Gastroesophageal sphincter (tissue), 4 donors: ENCODE results near the gene HIF1AN. TPM values are rescaled to one million over a fixed set of nuclear protein-coding genes. Genes with fewer than 3 reads are reported as not detected.

Source experiments
- ATAC-seq: fragments of 150-250 bp; one replicate; pipeline ENCODE4 v1.9.1; 2016; ENCODE audit warnings: mild to moderate bottlenecking, moderate library complexity
- H3K27ac ChIP-seq, 4 donors: fragments of 200-600 bp; sonication (generic) in 3 of 4; 1 replicate in 3 of 4; 2 replicates in 1 of 4; pipeline ENCODE4 v1.5.1; 2016 to 2019
- H3K27me3 ChIP-seq: fragments of 200-600 bp; sonication (generic); one replicate; pipeline ENCODE4 v1.5.1; 2019
- H3K36me3 ChIP-seq, 2 donors: fragments of 200-600 bp; sonication (generic); one replicate each; pipeline ENCODE4 v1.5.1; 2019; ENCODE audit warnings: control low read depth in 1 of 2
- H3K4me1 ChIP-seq, 3 donors: fragments of 200-600 bp; sonication (generic); 1 replicate in 2 of 3; 2 replicates in 1 of 3; pipeline ENCODE4 v1.5.1; 2016 to 2019; ENCODE audit warnings: control low read depth in 2 of 3
- H3K4me3 ChIP-seq, 2 donors: fragments of 200-600 bp; sonication (generic); one replicate each; pipeline ENCODE4 v1.5.1; 2019; ENCODE audit warnings: mild to moderate bottlenecking in 1 of 2, moderate library complexity in 1 of 2
- H3K9me3 ChIP-seq, 3 donors: fragments of 200-600 bp; sonication (generic); one replicate each; pipeline ENCODE4 v1.5.1; 2017 to 2019; ENCODE audit warnings: control low read depth in 2 of 3
- EP300 ChIP-seq: sonication (generic); formaldehyde crosslinking; IDR thresholded peaks from one replicate; pipeline ENCODE4 v1.6.1; 2017; ENCODE audit warnings: antibody characterized with exemption, mild to moderate bottlenecking
- POLR2A ChIP-seq, 2 donors: fragments of 450-650 bp; IDR thresholded peaks; one replicate each; pipeline ENCODE4 v1.6.1; 2017; ENCODE audit warnings: antibody characterized with exemption in 2 of 2, mild to moderate bottlenecking in 2 of 2, moderate library complexity in 1 of 2
- POLR2AphosphoS5 ChIP-seq: sonication (generic); formaldehyde crosslinking; IDR thresholded peaks from one replicate; pipeline ENCODE4 v1.6.1; 2017; ENCODE audit warnings: antibody characterized with exemption
- WGBS, 2 donors: methylation state at CpG; one replicate each; pipeline ENCODE4 v1.1.5; 2018; ENCODE audit warnings: low coverage in 1 of 2; 5-methylcytosine and 5-hydroxymethylcytosine counted together
- total RNA-seq, 4 donors: library from RNA; depleted of rRNA; stranded (reverse); fragments of >200 nt; gene quantifications; one replicate each; pipeline ENCODE4 v1.1.0, GENCODE V29; 2016
- TF ChIP-seq, protein P1 (sequence below), 4 experiments: fragments of 200-600 bp in 2 of 4; fragments of 450-650 bp in 2 of 4; sonication (generic) in 1 of 4; IDR thresholded peaks; one replicate each; pipeline ENCODE4 v1.5.1; 2017 to 2019; ENCODE audit warnings: antibody characterized with exemption in 4 of 4, mild to moderate bottlenecking in 2 of 4, moderate library complexity in 2 of 4

The HIF1AN gene
- total RNA-seq, 4 donors from 2014 or later = 9.0 to 20.3 (median 15.7) TPM

DNA sequence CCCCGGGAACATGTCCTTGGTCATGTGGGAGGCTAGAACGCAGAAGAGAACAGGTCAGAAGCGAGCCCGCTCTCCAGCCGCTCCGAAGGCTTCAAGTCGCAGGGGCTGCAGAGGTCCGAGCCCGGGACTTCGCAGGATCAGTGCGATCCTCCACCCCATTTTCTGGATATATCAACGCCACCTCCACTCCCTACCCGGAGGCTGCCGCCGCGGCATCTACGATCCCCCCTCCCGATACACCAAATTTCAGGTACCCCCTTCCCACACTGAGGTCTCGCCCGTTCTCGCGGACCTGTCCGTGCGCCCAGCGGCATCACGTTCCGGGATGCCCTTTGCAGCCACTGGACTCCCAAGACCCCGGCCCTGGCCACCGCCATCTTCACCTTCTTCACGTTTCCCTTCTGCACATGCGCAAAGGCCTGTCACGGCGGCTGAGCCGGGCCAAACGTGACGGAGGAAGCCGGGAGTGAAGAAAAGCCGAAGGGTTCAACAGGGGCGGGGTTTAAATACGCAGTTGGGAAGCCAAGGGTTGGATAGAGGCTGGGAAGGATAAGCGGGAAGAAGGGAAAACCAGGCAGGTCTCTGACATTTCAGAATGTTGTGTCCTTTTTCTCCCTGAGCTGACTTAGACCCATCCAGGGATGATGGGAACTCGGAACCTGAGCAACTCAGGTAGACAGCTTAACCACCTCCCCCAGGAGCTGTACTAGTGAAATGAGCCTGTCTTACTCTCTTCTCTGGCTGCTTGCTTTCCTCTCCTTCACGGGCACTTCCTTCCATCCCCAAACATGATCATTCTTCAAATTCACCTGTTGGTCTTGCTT lies 6.1 kb upstream of the HIF1AN start, which contains the start of gene NDUFB8:
Gene NDUFB8, minus strand, starts transcription at position 397 of the 824 bp plus-strand sequence. Its CDS starts 20 bp downstream, at position 377.
- TF ChIP-seq POLR2AphosphoS5 (peak; percentile 76), EP300 (no peak), POLR2A (IDR thresholded peaks at IDR 0.05) (peak; percentile 48 to 53)
- TF ChIP-seq, protein P1, sequence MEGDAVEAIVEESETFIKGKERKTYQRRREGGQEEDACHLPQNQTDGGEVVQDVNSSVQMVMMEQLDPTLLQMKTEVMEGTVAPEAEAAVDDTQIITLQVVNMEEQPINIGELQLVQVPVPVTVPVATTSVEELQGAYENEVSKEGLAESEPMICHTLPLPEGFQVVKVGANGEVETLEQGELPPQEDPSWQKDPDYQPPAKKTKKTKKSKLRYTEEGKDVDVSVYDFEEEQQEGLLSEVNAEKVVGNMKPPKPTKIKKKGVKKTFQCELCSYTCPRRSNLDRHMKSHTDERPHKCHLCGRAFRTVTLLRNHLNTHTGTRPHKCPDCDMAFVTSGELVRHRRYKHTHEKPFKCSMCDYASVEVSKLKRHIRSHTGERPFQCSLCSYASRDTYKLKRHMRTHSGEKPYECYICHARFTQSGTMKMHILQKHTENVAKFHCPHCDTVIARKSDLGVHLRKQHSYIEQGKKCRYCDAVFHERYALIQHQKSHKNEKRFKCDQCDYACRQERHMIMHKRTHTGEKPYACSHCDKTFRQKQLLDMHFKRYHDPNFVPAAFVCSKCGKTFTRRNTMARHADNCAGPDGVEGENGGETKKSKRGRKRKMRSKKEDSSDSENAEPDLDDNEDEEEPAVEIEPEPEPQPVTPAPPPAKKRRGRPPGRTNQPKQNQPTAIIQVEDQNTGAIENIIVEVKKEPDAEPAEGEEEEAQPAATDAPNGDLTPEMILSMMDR (IDR thresholded peaks at IDR 0.05) = peak in 1 of 4 experiments; percentile 16
- WGBS, 2 donors = 1 to 2% methylated on average over 10 to 11 of the region's 43 CpGs

DNA sequence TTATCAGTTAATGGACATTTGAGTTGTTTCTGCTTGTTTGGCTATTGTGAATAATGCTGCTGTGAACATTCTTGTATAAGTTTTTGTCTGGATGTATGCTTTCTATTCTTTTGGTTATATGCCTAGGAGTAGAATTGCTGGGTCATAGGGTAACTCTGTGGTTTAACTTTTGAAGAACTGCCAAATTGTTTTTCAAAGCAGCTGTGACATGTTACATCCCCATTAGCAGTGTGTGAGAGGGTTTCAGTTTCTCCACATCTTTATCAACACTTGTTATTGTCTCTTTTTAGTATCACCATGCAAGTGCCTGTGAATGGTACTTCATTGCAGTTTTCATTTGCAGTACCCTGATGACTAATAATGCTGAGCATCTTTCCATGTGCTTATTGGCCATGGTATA lies 4.0 kb upstream of the HIF1AN start:
- H3K36me3 ChIP-seq = peaks cover 0 to 13% of the 10 kb centered on the region in 2 donors
- H3K9me3 ChIP-seq = no peaks in the 10 kb centered on the region
- H3K4me3 ChIP-seq = no peak overlapping the region
- TF ChIP-seq EP300 = no peak
- TF ChIP-seq POLR2A (IDR thresholded peaks at IDR 0.05) = no peak
- H3K27ac ChIP-seq = no peak overlapping the region
- peaks cover 4 to 45% (median 17%) of the 10 kb centered on the region in 3 donors for H3K4me1 ChIP-seq
- H3K27me3 ChIP-seq = no peaks in the 10 kb centered on the region
- no peak for ATAC-seq

More for the DNA sequence above, 6.1 kb upstream of the HIF1AN start, which contains the start of gene NDUFB8:
- H3K4me1 ChIP-seq = peaks cover 4 to 35% (median 8%) of the 10 kb centered on the region in 3 donors
- ATAC-seq = peak; percentile 88
- H3K27ac ChIP-seq = peak within 1 kb of the TSS; percentile 31 to 91 (median 90)
- peak within 1 kb of the TSS; percentile 68 to 95 for H3K4me3 ChIP-seq
- no peaks in the 10 kb centered on the region for H3K9me3 ChIP-seq
- H3K27me3 ChIP-seq = no peaks in the 10 kb centered on the region
- peaks cover 0 to 33% of the 10 kb centered on the region in 2 donors for H3K36me3 ChIP-seq

DNA sequence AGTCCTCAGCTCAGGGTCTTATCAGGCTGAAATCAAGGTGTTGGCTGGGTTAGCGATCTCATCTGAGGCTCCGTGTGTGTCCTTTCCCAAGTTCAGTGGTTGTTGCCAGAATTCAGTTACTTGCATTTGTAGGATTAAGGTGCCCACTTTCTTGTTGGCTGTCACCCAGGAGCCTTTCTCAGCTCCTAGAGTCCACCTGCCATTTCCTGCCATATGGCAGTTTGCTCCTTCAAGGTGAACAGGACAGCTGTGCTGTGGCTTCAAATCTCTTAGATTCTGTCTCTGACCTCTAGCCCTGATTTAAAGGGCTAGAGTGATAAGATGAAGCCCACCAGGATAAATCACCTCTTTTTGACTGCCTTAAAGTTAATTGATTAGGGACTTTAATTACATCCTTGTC lies 1.0 kb upstream of the HIF1AN start:
- H3K36me3 ChIP-seq = peaks cover 0 to 25% of the 10 kb centered on the region in 2 donors
- WGBS, 2 donors = 51 to 71% methylated on average over 2 of the region's 2 CpGs
- peak overlapping the region in 2 of 4 donors; percentile 72 to 73 for H3K27ac ChIP-seq
- no peak for TF ChIP-seq POLR2A (IDR thresholded peaks at IDR 0.05)
- TF ChIP-seq, protein P1 (IDR thresholded peaks at IDR 0.05) = no peak
- TF ChIP-seq EP300 = no peak
- no peak for TF ChIP-seq POLR2AphosphoS5
- no peaks in the 10 kb centered on the region for H3K27me3 ChIP-seq
- H3K4me3 ChIP-seq = no peak overlapping the region
- H3K9me3 ChIP-seq = no peaks in the 10 kb centered on the region
- ATAC-seq = no peak
- peaks cover 0 to 47% (median 22%) of the 10 kb centered on the region in 3 donors for H3K4me1 ChIP-seq

DNA sequence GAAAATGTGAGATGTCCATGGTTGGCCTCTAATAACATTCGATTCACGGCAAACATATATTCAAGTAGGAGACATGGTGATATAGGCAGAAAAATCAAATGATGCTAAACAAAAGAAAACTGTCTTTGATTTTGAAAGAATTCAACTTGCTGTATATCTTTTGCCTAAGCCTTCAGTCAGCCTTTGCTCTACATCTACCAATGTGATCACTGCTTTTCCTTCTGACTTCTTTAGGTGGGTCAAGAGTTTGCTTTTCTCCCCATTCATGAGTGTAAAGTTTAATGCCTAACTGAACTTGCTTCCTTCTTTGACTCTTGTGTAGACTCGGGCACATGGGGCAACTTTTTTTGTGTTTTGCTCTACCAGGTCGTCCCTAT lies 417 bp upstream of the HIF1AN start:
- TF ChIP-seq POLR2AphosphoS5 (no peak), POLR2A (IDR thresholded peaks at IDR 0.05) (no peak), EP300 (no peak)
- TF ChIP-seq, protein P1 (IDR thresholded peaks at IDR 0.05) = no peak
- no peaks in the 10 kb centered on the region for H3K9me3 ChIP-seq
- 47 to 63% methylated on average over 3 to 4 of the region's 4 CpGs for WGBS, 2 donors
- no peak for ATAC-seq
- H3K4me3 ChIP-seq = peak overlapping the region; percentile 75 to 92
- no peaks in the 10 kb centered on the region for H3K27me3 ChIP-seq
- H3K36me3 ChIP-seq = peaks cover 0 to 31% of the 10 kb centered on the region in 2 donors
- peaks cover 0 to 42% (median 19%) of the 10 kb centered on the region in 3 donors for H3K4me1 ChIP-seq
- peak overlapping the region; percentile 60 to 82 (median 72) for H3K27ac ChIP-seq

DNA sequence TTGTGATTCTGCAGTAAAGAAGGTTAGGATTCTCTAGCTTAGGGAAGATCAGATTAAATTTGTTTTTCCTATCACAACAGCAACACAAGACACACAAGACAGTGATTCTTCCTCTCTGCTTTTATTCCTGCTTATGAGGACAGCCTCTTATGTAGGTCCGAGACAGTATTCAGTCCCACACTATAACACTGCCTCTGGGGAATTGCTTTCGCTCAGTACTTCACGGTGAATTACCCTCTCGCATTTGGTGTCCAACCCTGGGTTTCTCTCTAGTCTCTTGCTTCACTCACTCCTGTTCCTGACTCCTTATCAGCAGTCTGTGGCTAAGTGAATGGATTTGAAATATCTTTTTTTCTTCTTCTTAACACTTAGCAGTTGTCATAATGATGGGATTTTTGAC lies 1.7 kb downstream of the HIF1AN start:
- no peaks in the 10 kb centered on the region for H3K9me3 ChIP-seq
- peaks cover 0 to 40% (median 19%) of the 10 kb centered on the region in 3 donors for H3K4me1 ChIP-seq
- ATAC-seq = no peak
- peaks cover 0 to 52% of the 10 kb centered on the region in 2 donors for H3K36me3 ChIP-seq
- WGBS, 2 donors = 76 to 85% methylated on average over 2 to 3 of the region's 4 CpGs
- no peak overlapping the region for H3K27ac ChIP-seq
- no peak for TF ChIP-seq POLR2A (IDR thresholded peaks at IDR 0.05)
- TF ChIP-seq POLR2AphosphoS5 = no peak
- no peak for TF ChIP-seq EP300
- TF ChIP-seq, protein P1 (IDR thresholded peaks at IDR 0.05) = no peak
- H3K4me3 ChIP-seq = no peak overlapping the region
- no peaks in the 10 kb centered on the region for H3K27me3 ChIP-seq
